OCI-LY7 (cell line): ENCODE results near the gene ABCA2.

Experiments
- EZH2phosphoT487 ChIP-seq: fragments of 200-600 bp; sonication (generic); IDR thresholded peaks from 2 replicates; pipeline ENCODE4 v1.6.1; 2018; ENCODE audit warnings: low read depth, borderline replicate concordance, mild to moderate bottlenecking, mixed run types, antibody characterized with exemption, low read length, moderate library complexity, mixed read lengths
- TF ChIP-seq, protein P1 (sequence below): fragments of 200-600 bp; sonication (generic); conservative IDR thresholded peaks from 2 replicates; pipeline ENCODE4 v1.5.1; 2014; ENCODE audit warnings: mild to moderate bottlenecking, antibody characterized with exemption, low read length, moderate library complexity, mixed read lengths

DNA sequence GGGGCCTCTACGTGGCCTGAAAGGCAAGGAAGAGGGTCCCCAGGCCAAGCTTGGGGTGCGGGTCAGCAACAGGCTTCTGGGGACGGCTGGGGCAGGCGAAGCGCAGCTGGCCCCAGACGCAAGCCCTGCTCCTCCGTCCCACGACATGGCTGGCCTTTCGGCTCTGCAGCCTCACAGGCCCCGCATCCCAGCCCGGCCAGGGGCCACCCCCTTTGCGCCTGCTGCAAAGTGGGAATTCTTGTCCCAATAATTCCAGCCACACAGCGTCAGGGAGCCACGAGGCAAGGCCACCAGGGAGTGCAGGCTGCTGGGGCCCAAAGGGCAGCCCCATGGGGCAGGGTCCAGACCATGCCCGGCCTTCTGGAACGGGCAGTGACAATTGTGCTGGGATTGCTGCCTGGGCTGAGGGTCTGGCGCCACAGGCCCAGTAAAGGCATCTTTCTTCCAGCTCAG is 26.9 kb upstream of the ABCA2 start:
- TF ChIP-seq, protein P1, sequence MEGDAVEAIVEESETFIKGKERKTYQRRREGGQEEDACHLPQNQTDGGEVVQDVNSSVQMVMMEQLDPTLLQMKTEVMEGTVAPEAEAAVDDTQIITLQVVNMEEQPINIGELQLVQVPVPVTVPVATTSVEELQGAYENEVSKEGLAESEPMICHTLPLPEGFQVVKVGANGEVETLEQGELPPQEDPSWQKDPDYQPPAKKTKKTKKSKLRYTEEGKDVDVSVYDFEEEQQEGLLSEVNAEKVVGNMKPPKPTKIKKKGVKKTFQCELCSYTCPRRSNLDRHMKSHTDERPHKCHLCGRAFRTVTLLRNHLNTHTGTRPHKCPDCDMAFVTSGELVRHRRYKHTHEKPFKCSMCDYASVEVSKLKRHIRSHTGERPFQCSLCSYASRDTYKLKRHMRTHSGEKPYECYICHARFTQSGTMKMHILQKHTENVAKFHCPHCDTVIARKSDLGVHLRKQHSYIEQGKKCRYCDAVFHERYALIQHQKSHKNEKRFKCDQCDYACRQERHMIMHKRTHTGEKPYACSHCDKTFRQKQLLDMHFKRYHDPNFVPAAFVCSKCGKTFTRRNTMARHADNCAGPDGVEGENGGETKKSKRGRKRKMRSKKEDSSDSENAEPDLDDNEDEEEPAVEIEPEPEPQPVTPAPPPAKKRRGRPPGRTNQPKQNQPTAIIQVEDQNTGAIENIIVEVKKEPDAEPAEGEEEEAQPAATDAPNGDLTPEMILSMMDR = no peak
- TF ChIP-seq EZH2phosphoT487 = no peak
